ENCODE measurements around the gene CDH7.
A peak's percentile ranks its signal among the peaks of the same experiment; 100 is the strongest.

The CDH7 gene

GRCh38 chr18:65919663-65920062 lies 168.9 kb downstream of the CDH7 start:
- DNase-seq, result no peak

DNA sequence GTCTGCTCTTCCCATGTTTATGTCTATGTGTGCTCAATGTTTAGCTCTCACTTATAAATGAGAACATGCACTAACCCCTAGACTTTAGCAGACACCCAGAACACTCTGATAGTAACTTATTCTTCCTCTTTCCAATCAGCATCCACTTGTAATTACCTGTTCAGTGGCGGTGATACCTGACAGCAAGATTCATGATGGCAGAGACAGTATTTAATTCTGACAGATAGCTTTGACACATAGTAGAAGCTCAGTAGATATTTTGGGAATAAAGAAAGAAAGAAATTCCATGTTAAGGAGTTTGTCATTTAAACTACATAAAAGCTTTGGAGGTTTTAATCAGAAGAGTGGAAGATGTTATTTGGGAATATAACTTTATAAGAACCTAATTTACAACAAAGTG lies 171.3 kb downstream of the CDH7 start:
- no peak for DNase-seq

DNA sequence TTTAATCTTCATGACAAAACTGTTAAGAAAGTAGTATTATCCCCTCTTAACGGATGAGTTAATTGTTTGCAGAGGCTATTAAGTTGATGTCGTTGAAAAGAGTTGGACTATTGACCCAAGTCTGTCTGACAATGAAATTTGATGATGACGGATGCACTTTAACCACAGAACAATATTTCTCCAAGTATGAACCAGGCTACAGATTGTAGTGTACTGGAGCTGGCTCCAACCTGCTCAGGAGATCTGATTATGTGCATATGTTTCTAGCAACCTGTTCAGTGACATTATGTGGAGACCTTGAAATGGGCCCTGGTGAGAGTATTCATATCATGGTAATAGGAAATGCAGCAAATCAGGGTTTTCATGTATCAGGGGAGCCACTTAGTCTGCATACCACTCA lies 174.1 kb downstream of the CDH7 start:
- no peak for DNase-seq

DNA sequence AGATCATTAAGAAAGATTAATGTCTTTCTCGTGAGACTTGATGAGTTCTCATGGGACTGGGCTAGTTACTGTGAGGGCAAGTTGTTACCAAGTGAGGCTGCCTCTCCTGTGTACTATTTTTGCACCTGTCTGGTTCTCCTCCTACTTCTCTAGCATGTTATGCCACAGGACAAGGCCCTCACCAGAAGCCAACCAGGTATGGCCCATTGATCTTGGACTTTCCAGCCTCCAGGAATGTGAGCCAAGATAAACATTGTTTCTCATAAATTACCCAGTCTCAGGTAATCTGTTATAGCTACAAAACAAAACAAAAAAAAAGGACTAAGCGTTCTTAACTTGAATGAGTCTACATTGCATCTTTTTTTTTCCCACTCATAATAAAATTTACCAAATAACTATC lies 184.1 kb downstream of the CDH7 start:
- no peak for DNase-seq

DNA sequence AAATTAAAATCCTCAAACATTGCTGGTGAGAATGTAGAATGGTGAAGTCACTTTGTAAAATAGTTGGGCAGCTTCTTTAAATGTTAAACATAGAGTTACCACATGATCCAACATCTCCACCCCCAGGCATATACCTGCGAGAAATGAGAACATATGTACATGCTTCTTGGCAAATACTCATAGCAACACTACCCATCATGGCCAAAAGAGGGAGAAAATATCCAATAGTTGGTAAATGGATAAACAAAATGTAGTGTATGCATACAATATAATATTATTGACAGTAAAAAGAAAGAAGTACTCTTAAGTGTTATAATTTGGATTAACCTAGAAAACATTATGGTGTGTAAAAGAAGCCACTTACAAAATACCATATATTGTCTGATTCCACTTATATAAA lies 185.9 kb downstream of the CDH7 start:
- no peak for DNase-seq

DNA sequence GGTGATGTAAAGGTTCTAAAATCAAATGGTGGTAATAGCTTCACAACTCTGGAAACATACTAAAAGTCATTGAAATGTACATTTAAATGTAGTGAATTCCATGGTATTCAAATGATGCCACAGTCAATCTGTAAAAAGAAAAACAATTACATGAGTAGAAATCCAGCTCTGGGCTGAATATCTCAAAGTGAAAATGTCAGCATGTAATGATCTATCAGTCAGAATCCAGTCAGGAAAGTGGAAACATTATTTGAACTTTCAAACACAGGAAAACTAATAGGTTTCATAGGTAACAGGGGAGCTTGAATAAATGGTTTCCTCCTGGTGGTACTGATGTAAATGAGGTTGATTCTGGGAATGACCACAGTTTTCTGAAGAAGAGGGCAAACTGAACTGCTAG lies 186.4 kb downstream of the CDH7 start:
- no peak for DNase-seq

DNA sequence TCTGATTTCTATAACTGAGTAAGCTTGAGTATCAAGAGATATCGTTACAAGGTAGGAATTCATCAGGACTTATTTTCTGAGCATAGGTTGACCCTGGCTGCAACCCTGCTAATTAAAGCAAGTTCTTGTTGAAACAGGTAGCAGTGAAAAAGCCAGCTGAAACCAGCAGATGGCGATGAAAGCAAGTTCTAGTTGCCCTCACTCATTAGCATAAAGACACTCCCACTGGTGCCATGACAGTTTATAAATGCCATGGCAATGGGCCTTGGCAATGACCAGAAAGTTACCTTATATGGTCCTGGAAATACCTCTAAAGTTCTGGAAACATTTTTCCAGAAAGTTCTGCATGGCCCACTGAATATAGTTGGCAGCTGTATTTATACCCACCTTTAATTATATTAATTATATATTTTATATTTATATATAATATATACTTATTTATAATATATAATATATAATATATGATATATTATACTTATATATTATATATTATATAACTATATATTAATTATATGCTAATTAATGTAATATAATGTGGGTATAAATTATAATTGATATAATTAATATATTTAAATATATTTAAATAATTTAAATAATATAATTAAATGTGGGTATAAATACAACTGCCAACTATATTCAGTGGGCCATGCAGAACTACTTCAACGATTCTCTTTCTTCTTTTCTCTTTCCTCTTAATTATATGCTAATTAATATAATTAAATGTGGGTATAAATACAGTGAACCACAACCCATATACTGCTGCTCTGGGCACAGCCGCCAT lies 188.0 kb downstream of the CDH7 start:
- peak; percentile 5 to 9 for DNase-seq

All from activated CD4-positive, alpha-beta T cell treated with anti-CD3 and anti-CD28 coated beads, Interleukin-2, amount 50 U/mL, for 48 hours (primary cell).